K562 (cell line): ENCODE results near the gene GADL1. TPM values are rescaled to one million over a fixed set of nuclear protein-coding genes. Genes with fewer than 3 reads are reported as not detected.

ENCODE experiments used
- ATAC-seq: fragments of 200-7000 bp; cut with Tn5 transposase; 3 replicates; pipeline ENCODE4 v1.9.1; 2020; ENCODE audit warnings: moderate library complexity
- BruUV-seq: library from RNA; stranded (reverse); fragments of 400-500 nt; replicated peaks from 2 replicates; lab custom pipeline; 2021; lab: Mats Ljungman, UMichigan
- CTCF ChIA-PET: fragments of 300-600 bp; formaldehyde crosslinking; extraction: SDS; loops from one replicate; lab custom pipeline; 2021; ENCODE audit warnings: low intra/inter-chr PET ratio; lab: Yijun Ruan, JAX
- POLR2A ChIA-PET: fragments of 300-600, 350-650 bp; sonication (Branson Sonifier 250); formaldehyde crosslinking; extraction: SDS; loops from one replicate; lab custom pipeline; 2021; ENCODE audit warnings: antibody characterized with exemption, inconsistent platforms; lab: Yijun Ruan, JAX
- DNase-seq, 4 experiments: peaks; one replicate each; pipeline versions ENCODE4 v3.0.0 to v3.0.0-alpha.2; 2011 to 2018; ENCODE audit warnings: low spot score in 3 of 4, mixed read lengths in 3 of 4; ENCODE audit errors: extremely low read depth in 1 of 4
- FAIRE-seq: peaks from 2 replicates; lab custom pipeline; 2011; peaks lifted over from hg19 to GRCh38; lab: Jason Lieb, UNC
- H2AFZ ChIP-seq: 2 replicates; pipeline ENCODE4 v1.6.0; 2011; ENCODE audit warnings: low read depth, low read length, control low read depth, inconsistent platforms
- H3K27ac ChIP-seq: fragments of 200-600 bp; 3 replicates; pipeline ENCODE4 v1.8.0; 2011; ENCODE audit warnings: low read depth, mild to moderate bottlenecking, control low read depth, inconsistent platforms, low read length, moderate library complexity, mixed read lengths; ENCODE audit errors: extremely low read depth
- H3K27me3 ChIP-seq, 2 experiments: fragments of 300-600 bp in 1 of 2; 2 replicates in 1 of 2; 3 replicates in 1 of 2; pipeline versions ENCODE4 v1.6.0 to v1.8.0; 2011; ENCODE audit warnings: inconsistent platforms in 2 of 2, low read length in 2 of 2, mild to moderate bottlenecking in 1 of 2, mixed read lengths in 1 of 2, moderate library complexity in 1 of 2; ENCODE audit not compliant: control insufficient read depth in 2 of 2, insufficient read depth in 2 of 2
- H3K36me3 ChIP-seq: fragments of 300-600 bp; 3 replicates; pipeline ENCODE4 v1.8.0; 2011; ENCODE audit warnings: mild to moderate bottlenecking, low read length, inconsistent platforms; ENCODE audit not compliant: control insufficient read depth, insufficient read depth
- H3K4me1 ChIP-seq, 2 experiments: fragments of 200-600 bp in 1 of 2; replicated peaks in 1 of 2; 2 replicates in 1 of 2; 3 replicates in 1 of 2; pipeline versions ENCODE4 v1.5.1 to v1.8.0; 2011; ENCODE audit warnings: inconsistent platforms in 2 of 2, low read length in 2 of 2, mild to moderate bottlenecking in 1 of 2, mixed read lengths in 1 of 2, moderate library complexity in 1 of 2; ENCODE audit not compliant: control insufficient read depth in 2 of 2, insufficient read depth in 2 of 2
- H3K4me2 ChIP-seq: 2 replicates; pipeline ENCODE4 v1.6.1; 2011; ENCODE audit warnings: low read length, control low read depth, inconsistent platforms, mixed read lengths; ENCODE audit not compliant: insufficient read depth
- H3K4me3 ChIP-seq: fragments of 200-600 bp; sonication (generic), shearing (Covaris generic); 2 replicates; pipeline ENCODE4 v1.5.1; 2016; ENCODE audit warnings: control low read depth, inconsistent platforms
- H3K79me2 ChIP-seq: fragments of 200-600 bp; 3 replicates; pipeline ENCODE4 v1.8.0; 2011; ENCODE audit warnings: low read length, inconsistent platforms; ENCODE audit not compliant: control insufficient read depth, insufficient read depth
- H3K9ac ChIP-seq, 2 experiments: 2 replicates each; pipeline versions ENCODE4 v1.6.0 to v1.6.1; 2011; ENCODE audit warnings: low read depth in 2 of 2, low read length in 2 of 2, control low read depth in 1 of 2, inconsistent platforms in 1 of 2, mild to moderate bottlenecking in 1 of 2, mixed read lengths in 1 of 2; ENCODE audit not compliant: insufficient read depth in 1 of 2
- H3K9me1 ChIP-seq: one replicate; pipeline ENCODE4 v1.6.0; 2011; ENCODE audit warnings: inconsistent platforms, mild to moderate bottlenecking, low read length, moderate library complexity; ENCODE audit not compliant: control insufficient read depth, insufficient read depth
- H3K9me3 ChIP-seq: replicated peaks from 2 replicates; pipeline ENCODE4 v1.5.1; 2011; ENCODE audit warnings: low read depth, low read length, inconsistent platforms; ENCODE audit not compliant: control insufficient read depth, insufficient read depth
- H4K20me1 ChIP-seq: replicated peaks from 2 replicates; pipeline ENCODE4 v1.6.1; 2011; ENCODE audit warnings: low read length, inconsistent platforms, mixed read lengths; ENCODE audit not compliant: control insufficient read depth, insufficient read depth
- CBX1 ChIP-seq: sonication (generic); IDR thresholded peaks from 2 replicates; pipeline ENCODE4 v1.6.1; 2016; ENCODE audit warnings: antibody characterized with exemption, low read depth, mild to moderate bottlenecking
- CEBPG ChIP-seq, 3 experiments: fragments of 200-800 bp in 1 of 3; sonication (Bioruptor generic) in 1 of 3; sonication (generic) in 1 of 3; formaldehyde crosslinking in 1 of 3; IDR thresholded peaks in 2 of 3; conservative IDR thresholded peaks in 1 of 3; 2 replicates each; pipeline versions ENCODE4 v1.6.1 to v1.8.0; 2016 to 2022; ENCODE audit warnings: missing compliant biosample characterization in 2 of 3, missing genetic modification characterization in 2 of 3, mild to moderate bottlenecking in 1 of 3, missing genetic modification reagents in 1 of 3
- EWSR1 ChIP-seq: fragments of 450-650 bp; IDR thresholded peaks from 2 replicates; pipeline ENCODE4 v1.6.1; 2018; ENCODE audit warnings: borderline replicate concordance, mild to moderate bottlenecking, low read depth, moderate library complexity; ENCODE audit not compliant: partially characterized antibody
- FOXJ2 ChIP-seq: fragments of 200-800 bp; sonication (Bioruptor generic); IDR thresholded peaks from 2 replicates; pipeline ENCODE4 v1.6.1; 2016; ENCODE audit warnings: missing genetic modification characterization, missing compliant biosample characterization
- KDM5B ChIP-seq: fragments of 200-600 bp; sonication (generic); IDR thresholded peaks from 2 replicates; pipeline ENCODE4 v1.6.1; 2012; ENCODE audit warnings: low read depth, mild to moderate bottlenecking, moderate library complexity, low read length, control low read depth, inconsistent platforms; ENCODE audit not compliant: insufficient replicate concordance
- KHSRP ChIP-seq: fragments of 450-650 bp; IDR thresholded peaks from 2 replicates; pipeline ENCODE4 v1.6.1; 2017
- KLF6 ChIP-seq: fragments of 250-450 bp; sonication (Bioruptor Pico); IDR thresholded peaks from 2 replicates; pipeline ENCODE4 v1.4.0; 2020; ENCODE audit warnings: mild to moderate bottlenecking, moderate library complexity, borderline replicate concordance
- NFIC ChIP-seq: fragments of 450-650 bp; IDR thresholded peaks from 2 replicates; pipeline ENCODE4 v1.6.1; 2017; ENCODE audit warnings: mild to moderate bottlenecking, inconsistent platforms
- POLR2B ChIP-seq: fragments of 450-650 bp; IDR thresholded peaks from 2 replicates; pipeline ENCODE4 v1.6.1; 2018; ENCODE audit warnings: low read depth; ENCODE audit not compliant: partially characterized antibody
- SMARCC2 ChIP-seq: fragments of 450-650 bp; IDR thresholded peaks from 2 replicates; pipeline ENCODE4 v1.6.1; 2017; ENCODE audit warnings: antibody characterized with exemption, moderate library complexity, mild to moderate bottlenecking, low read depth
- STAT5A ChIP-seq: IDR thresholded peaks from 2 replicates; pipeline ENCODE4 v1.6.1; 2012; ENCODE audit warnings: low read length, inconsistent platforms, borderline replicate concordance
- TCF7 ChIP-seq: sonication (generic); IDR thresholded peaks from 2 replicates; pipeline ENCODE4 v1.6.1; 2016; ENCODE audit warnings: antibody characterized with exemption, borderline replicate concordance
- ZBTB17 ChIP-seq: fragments of 450-650 bp; formaldehyde crosslinking; IDR thresholded peaks from 2 replicates; pipeline ENCODE4 v1.4.0; 2020; ENCODE audit warnings: mild to moderate bottlenecking
- ZBTB33 ChIP-seq: sonication (generic); formaldehyde crosslinking; IDR thresholded peaks from 2 replicates; pipeline ENCODE4 v1.8.1; 2023; ENCODE audit warnings: mild to moderate bottlenecking, missing genetic modification reagents
- ZFP1 ChIP-seq: fragments of 450-650 bp; formaldehyde crosslinking; IDR thresholded peaks from 2 replicates; pipeline ENCODE4 v1.4.0; 2020; ENCODE audit warnings: mild to moderate bottlenecking, mixed read lengths
- ZNF586 ChIP-seq: fragments of 450-650 bp; formaldehyde crosslinking; conservative IDR thresholded peaks from 2 replicates; pipeline ENCODE4 v1.4.0; 2020; ENCODE audit warnings: mild to moderate bottlenecking, moderate library complexity
- ZNF707 ChIP-seq: fragments of 250-450 bp; sonication (Bioruptor Pico); conservative IDR thresholded peaks from 2 replicates; pipeline ENCODE4 v1.8.0; 2022; ENCODE audit warnings: inconsistent platforms, mild to moderate bottlenecking, moderate library complexity
- WGBS: fragments of 100-300 bp; shearing (Covaris generic); methylation state at CpG from one replicate; pipeline ENCODE4 v1.1.6; 2016; ENCODE audit warnings: low coverage, mixed read lengths; ENCODE audit not compliant: insufficient coverage; ENCODE audit errors: missing lambda C conversion rate; 5-methylcytosine and 5-hydroxymethylcytosine counted together
- in situ Hi-C: fragments of 300-500 bp; cut with MboI; formaldehyde crosslinking; loops from 4 replicates; pipeline ENCODE4 v1.15.0; 2018; ENCODE audit warnings: inconsistent platforms, mixed read lengths
- intact Hi-C: fragments of 100-400 bp; cut with micrococcal nuclease; formaldehyde crosslinking; loops from 2 replicates; pipeline ENCODE4 v1.14.2; 2022
- polyA plus RNA-seq, 8 experiments: library from polyadenylated mRNA; depleted of rRNA in 4 of 8; stranded (reverse) in 5 of 8; unstranded in 3 of 8; fragments of >200 nt; fragmentation: Nextera tagmentation in 2 of 8; fragmentation: Illumina TruSeq in 1 of 8; extraction: Ambion mirVana in 2 of 8; extraction: Trizol in 1 of 8; gene quantifications; 2 replicates each; pipeline versions ENCODE4 v1.2.1 to v1.2.3, GENCODE V29; 2011 to 2014; ENCODE audit warnings: inconsistent platforms in 1 of 8, missing spikeins in 1 of 8
- total RNA-seq, 7 experiments: library from RNA; depleted of rRNA in 6 of 7; stranded (reverse); fragments of >200 nt in 6 of 7; fragmentation: Illumina TruSeq in 2 of 7; extraction: Trizol in 2 of 7; gene quantifications; 2 replicates each; pipeline versions ENCODE4 v1.2.1 to v1.2.3, GENCODE V29; 2011 to 2021; ENCODE audit warnings: low replicate concordance in 1 of 7
- TF ChIP-seq, protein P1 (sequence below): fragments of 250-450 bp; sonication (Bioruptor Pico); IDR thresholded peaks from 2 replicates; pipeline ENCODE4 v1.9.0; 2021; ENCODE audit warnings: mild to moderate bottlenecking

Gene GADL1
- total and polyA plus RNA-seq, 9 of the 15 experiments (the other 6 are each of a cell fraction or from before 2014, with no cell fraction given): 0.07 TPM; not detected in 8

DNA sequence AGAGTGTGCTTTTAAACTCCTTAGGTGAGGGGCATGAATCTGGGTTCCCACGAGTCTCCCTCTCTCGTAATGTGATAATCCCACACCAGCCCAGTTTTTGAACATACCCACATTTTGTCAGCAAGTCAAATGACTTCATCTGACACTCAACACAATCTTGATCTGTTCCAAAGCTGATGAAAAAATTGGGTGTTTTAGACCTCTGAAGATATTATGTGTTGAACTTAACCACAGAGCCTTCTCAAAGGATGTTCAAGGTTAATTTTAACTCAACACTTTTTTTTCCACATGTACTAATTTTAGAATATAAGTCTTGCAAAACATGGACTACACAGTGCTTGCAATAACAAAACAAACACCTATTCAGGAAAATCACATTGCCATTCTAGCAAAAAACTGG lies 164.9 kb downstream of the GADL1 start:
- Histone ChIP-seq H3K4me2 (no peak overlapping the region), H3K27ac (no peak overlapping the region), H3K27me3 (no peaks in the 10 kb centered on the region), H4K20me1 (no peaks in the 10 kb centered on the region), H3K4me1 (no peaks in the 10 kb centered on the region), H3K36me3 (no peaks in the 10 kb centered on the region), H3K9me3 (no peaks in the 10 kb centered on the region), H3K4me3 (no peak overlapping the region), H3K9ac (no peak overlapping the region), H3K9me1 (no peaks in the 10 kb centered on the region), H2AFZ (no peak overlapping the region), H3K79me2 (no peaks in the 10 kb centered on the region)
- no peak for FAIRE-seq
- intact Hi-C loops (no loop called here), in situ Hi-C loops (no loop called here)
- no TSS peak for BruUV-seq
- ChIA-PET POLR2A (no interaction called here), CTCF (no interaction called here)
- ATAC-seq: no peak
- 0% methylated on average over 2 of the region's 2 CpGs for WGBS
- DNase-seq: no peak
- TF ChIP-seq SMARCC2 (no peak), CEBPG (CRISPR knock-in tag; IDR thresholded peaks at IDR 0.05) (no peak), CEBPG (tag; conservative IDR thresholded peaks at IDR 0.05 in 1 of 2, IDR thresholded peaks at IDR 0.05 in 1 of 2) (no peak), ZNF707 (CRISPR knock-in tag) (no peak), ZFP1 (CRISPR knock-in tag) (no peak), KHSRP (no peak), EWSR1 (no peak), FOXJ2 (no peak), NFIC (no peak), STAT5A (no peak), ZBTB17 (CRISPR knock-in tag) (no peak), POLR2B (no peak), KDM5B (no peak), ZBTB33 (CRISPR knock-in tag) (no peak), TCF7 (no peak), KLF6 (CRISPR knock-in tag) (no peak), CBX1 (no peak), ZNF586 (CRISPR knock-in tag) (no peak)
- TF ChIP-seq, protein P1, sequence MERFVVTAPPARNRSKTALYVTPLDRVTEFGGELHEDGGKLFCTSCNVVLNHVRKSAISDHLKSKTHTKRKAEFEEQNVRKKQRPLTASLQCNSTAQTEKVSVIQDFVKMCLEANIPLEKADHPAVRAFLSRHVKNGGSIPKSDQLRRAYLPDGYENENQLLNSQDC: no peak
